ENCODE measurements around the gene TUFT1. TPM values are rescaled to one million over a fixed set of nuclear protein-coding genes. Genes with fewer than 3 reads are reported as not detected.
A peak's percentile ranks its signal among the peaks of the same experiment; 100 is the strongest.
"Not testable (repeated sequence)": the region's sequence is repeated elsewhere in the genome, so short reads cannot be mapped to it uniquely, and the experiment has no call there.

The TUFT1 gene
- total RNA-seq, 4 donors from 2014 or later: 83.4 to 121 (median 91.5) TPM

DNA sequence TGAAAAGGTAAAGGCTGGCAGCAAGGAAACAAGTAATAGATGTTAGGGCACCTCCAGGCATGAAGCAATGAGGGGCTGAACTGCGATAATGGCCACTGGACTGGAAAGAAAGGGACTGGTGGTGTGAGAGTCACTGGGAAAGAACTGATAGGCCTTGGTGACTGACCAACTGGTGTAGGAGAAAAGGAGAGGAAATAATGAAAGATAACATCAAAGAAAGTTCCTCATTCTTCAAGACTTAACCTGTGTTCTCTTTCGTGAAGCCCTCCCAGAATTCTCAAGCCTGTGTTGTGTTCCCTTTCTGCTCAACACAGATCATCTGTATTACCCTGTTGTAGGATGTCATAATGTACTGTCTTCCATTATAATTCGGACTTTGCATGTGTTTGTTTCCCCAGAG is 50.9 kb downstream of the TUFT1 start:
- WGBS: 85% methylated on average over 3 of the region's 3 CpGs
- Histone ChIP-seq H3K4me3 (no peak overlapping the region), H3K27me3 (no peaks in the 10 kb centered on the region), H3K4me1 (peaks cover 14% of the 10 kb centered on the region), H3K9me3 (no peaks in the 10 kb centered on the region), H3K36me3 (no peaks in the 10 kb centered on the region), H3K27ac (no peak overlapping the region)
- DNase-seq (ENCODE audit: low spot score in 2 of 2): no peak
- TF ChIP-seq EP300 (IDR thresholded peaks at IDR 0.05) (no peak), POLR2AphosphoS5 (IDR thresholded peaks at IDR 0.05) (no peak), POLR2A (IDR thresholded peaks at IDR 0.05) (no peak)
- TF ChIP-seq, protein P1, sequence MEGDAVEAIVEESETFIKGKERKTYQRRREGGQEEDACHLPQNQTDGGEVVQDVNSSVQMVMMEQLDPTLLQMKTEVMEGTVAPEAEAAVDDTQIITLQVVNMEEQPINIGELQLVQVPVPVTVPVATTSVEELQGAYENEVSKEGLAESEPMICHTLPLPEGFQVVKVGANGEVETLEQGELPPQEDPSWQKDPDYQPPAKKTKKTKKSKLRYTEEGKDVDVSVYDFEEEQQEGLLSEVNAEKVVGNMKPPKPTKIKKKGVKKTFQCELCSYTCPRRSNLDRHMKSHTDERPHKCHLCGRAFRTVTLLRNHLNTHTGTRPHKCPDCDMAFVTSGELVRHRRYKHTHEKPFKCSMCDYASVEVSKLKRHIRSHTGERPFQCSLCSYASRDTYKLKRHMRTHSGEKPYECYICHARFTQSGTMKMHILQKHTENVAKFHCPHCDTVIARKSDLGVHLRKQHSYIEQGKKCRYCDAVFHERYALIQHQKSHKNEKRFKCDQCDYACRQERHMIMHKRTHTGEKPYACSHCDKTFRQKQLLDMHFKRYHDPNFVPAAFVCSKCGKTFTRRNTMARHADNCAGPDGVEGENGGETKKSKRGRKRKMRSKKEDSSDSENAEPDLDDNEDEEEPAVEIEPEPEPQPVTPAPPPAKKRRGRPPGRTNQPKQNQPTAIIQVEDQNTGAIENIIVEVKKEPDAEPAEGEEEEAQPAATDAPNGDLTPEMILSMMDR (IDR thresholded peaks at IDR 0.05): no peak

DNA sequence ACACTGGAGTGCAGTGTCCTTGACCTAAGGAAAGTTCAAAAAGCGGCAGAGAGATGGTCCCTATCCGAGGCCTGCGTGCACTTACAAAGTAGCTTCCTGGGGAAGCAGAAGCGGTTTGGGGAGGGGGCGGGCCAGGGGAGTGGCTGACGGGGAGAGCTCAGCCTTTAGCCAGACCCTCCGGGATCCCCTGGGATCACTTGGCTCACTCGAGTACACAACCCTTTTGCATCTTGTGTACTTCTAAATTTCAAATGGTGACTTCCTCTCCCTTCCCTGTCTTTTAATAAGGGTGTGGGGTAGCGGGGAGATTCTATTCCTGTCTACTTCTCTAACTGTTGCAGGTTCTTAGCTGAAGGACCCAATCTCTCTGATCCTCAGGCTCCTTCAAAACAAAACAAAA is 53.6 kb downstream of the TUFT1 start:
- Histone ChIP-seq H3K27ac (no peak overlapping the region), H3K4me1 (peaks cover 7% of the 10 kb centered on the region), H3K9me3 (no peaks in the 10 kb centered on the region), H3K36me3 (no peaks in the 10 kb centered on the region), H3K27me3 (no peaks in the 10 kb centered on the region), H3K4me3 (no peak overlapping the region)
- no peak for DNase-seq (ENCODE audit: low spot score in 2 of 2)
- TF ChIP-seq POLR2AphosphoS5 (IDR thresholded peaks at IDR 0.05) (no peak), EP300 (IDR thresholded peaks at IDR 0.05) (no peak), POLR2A (IDR thresholded peaks at IDR 0.05) (no peak)
- TF ChIP-seq, protein P1 (IDR thresholded peaks at IDR 0.05): no peak
- 43% methylated on average over 9 of the region's 9 CpGs for whole genome bisulfite sequencing

DNA sequence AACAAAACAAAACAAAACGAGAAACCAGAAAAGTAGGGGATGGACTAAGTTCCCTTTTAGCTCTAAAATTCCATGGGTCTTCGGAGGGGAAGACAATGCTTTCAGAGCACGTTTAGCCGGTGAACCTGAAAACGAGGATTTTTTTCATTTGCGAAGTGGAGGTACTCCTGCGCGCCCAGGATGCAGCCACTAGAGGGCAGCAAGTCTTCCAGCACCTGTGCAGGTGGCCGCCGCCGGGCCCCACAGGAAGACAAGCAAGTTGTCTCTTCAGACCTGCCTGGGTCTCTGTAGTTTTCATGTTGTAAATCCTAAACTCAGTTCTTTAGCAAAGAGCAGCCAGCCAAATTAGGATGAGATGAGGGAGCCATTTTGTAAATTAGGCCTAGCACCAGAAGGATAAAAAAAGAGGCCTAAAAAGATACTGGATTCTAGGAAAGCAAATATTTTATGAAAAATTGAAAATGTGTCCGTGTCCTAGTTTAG is 54.1 kb downstream of the TUFT1 start:
- Histone ChIP-seq H3K9me3 (no peaks in the 10 kb centered on the region), H3K27me3 (no peaks in the 10 kb centered on the region), H3K4me3 (no peak overlapping the region), H3K27ac (no peak overlapping the region), H3K36me3 (no peaks in the 10 kb centered on the region), H3K4me1 (peaks cover 7% of the 10 kb centered on the region)
- peak; percentile 81 to 89 for DNase-seq (ENCODE audit: low spot score in 2 of 2)
- TF ChIP-seq EP300 (IDR thresholded peaks at IDR 0.05): no peak
- TF ChIP-seq, protein P1 (IDR thresholded peaks at IDR 0.05): peak; percentile 67 to 92
- 10% methylated on average over 12 of the region's 12 CpGs for WGBS

DNA sequence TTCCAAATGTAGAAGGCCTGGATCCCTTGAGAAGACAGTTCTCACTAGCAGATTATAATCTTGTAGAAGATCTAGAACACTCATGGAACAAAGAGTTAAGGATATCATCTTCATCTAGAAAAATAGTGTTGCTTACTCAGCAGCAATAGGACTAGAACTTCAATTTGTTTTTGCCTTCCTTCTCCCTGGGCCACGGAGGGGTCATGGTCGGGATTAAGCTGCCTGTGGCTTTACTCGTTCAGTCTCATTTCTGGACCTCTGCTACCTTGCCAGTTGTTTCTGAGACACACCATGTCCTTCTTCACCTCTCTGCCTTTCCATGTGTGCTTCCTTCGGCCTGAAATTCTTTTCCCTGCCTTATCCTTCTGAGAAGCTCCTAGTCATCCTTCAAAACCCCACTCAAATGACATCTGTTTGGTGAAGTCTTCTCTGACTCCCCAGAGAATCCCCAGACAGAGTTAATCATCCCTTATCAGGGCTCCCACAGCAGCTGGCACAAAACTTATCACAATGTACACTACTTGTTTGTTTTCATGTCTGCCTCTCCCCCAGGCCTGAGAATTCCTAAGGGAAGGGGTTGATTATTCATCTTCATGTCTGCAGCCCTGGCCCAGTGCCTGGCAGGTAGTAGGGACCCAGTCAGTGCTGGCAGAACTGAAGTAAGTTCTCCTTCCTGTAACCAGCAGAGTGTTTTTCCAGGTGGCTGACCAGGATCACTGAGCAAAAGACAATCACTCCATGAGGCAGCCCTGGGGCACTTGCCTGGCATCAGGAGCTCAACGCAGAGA is 56.3 kb downstream of the TUFT1 start:
- DNase-seq (ENCODE audit: low spot score in 2 of 2): no peak
- no peaks in the 10 kb centered on the region for H3K9me3 ChIP-seq
- peaks cover 7% of the 10 kb centered on the region for H3K4me1 ChIP-seq
- no peak overlapping the region for H3K4me3 ChIP-seq
- H3K27ac ChIP-seq: no peak overlapping the region
- no peaks in the 10 kb centered on the region for H3K27me3 ChIP-seq
- WGBS: 90% methylated on average over 5 of the region's 5 CpGs
- no peaks in the 10 kb centered on the region for H3K36me3 ChIP-seq
- TF ChIP-seq EP300 (IDR thresholded peaks at IDR 0.05) (no peak), POLR2A (IDR thresholded peaks at IDR 0.05) (no peak), POLR2AphosphoS5 (IDR thresholded peaks at IDR 0.05) (no peak)
- TF ChIP-seq, protein P1 (IDR thresholded peaks at IDR 0.05): no peak

DNA sequence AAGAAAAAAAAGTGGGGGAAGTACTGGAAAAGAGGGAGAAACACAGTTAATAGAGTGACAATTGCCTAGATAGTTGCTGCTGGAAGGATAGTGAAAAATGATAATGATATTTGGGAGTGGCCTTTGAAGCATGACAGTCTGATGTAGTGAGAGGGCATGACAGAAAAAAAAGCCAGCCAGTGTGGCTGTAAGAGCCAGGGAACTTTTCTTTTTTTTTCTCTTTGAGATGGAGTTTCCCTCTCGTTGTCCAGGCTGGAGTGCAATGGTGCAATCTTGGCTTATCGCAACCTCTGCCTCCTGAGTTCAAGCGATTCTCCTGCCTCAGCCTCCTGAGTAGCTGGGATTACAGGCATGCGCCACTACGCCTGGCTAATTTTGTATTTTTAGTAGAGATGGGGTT is 62.4 kb downstream of the TUFT1 start:
- not testable (repeated sequence) for H3K27ac ChIP-seq; H3K4me1 ChIP-seq; DNase-seq (ENCODE audit: low spot score in 2 of 2); H3K9me3 ChIP-seq; H3K4me3 ChIP-seq; H3K27me3 ChIP-seq; H3K36me3 ChIP-seq
- 83% methylated on average over 5 of the region's 5 CpGs for WGBS
